HepG2 (cell line): ENCODE data around the gene KRT27. TPM values are rescaled to one million over a fixed set of nuclear protein-coding genes. Genes with fewer than 3 reads are reported as not detected.

Experiments used
- GATA4 ChIP-seq: sonication (generic); IDR thresholded peaks from 2 replicates; pipeline ENCODE4 v1.6.1; 2016; ENCODE audit warnings: antibody characterized with exemption, low read depth, borderline replicate concordance
- HDAC2 ChIP-seq: sonication (generic); formaldehyde crosslinking; IDR thresholded peaks from 2 replicates; pipeline ENCODE4 v1.4.0; 2020; ENCODE audit warnings: missing genetic modification reagents
- KAT8 ChIP-seq: IDR thresholded peaks from 2 replicates; pipeline ENCODE4 v1.6.1; 2016; ENCODE audit warnings: missing genetic modification reagents, missing compliant biosample characterization
- MYC ChIP-seq: sonication (generic); formaldehyde crosslinking; IDR thresholded peaks from 2 replicates; pipeline ENCODE4 v1.9.0; 2021; ENCODE audit warnings: missing genetic modification reagents, borderline replicate concordance
- PHF20 ChIP-seq: sonication (generic); formaldehyde crosslinking; IDR thresholded peaks from 2 replicates; pipeline ENCODE4 v1.5.0; 2020; ENCODE audit warnings: mild to moderate bottlenecking, missing genetic modification reagents
- RFXAP ChIP-seq: sonication (generic); formaldehyde crosslinking; IDR thresholded peaks from 2 replicates; pipeline ENCODE4 v1.4.0; 2020; ENCODE audit warnings: missing genetic modification reagents, borderline replicate concordance
- SAP130 ChIP-seq: IDR thresholded peaks from 2 replicates; pipeline ENCODE4 v1.6.1; 2016; ENCODE audit warnings: low read depth
- SMAD3 ChIP-seq: sonication (generic); formaldehyde crosslinking; IDR thresholded peaks from 2 replicates; pipeline ENCODE4 v1.4.0; 2020; ENCODE audit warnings: missing genetic modification reagents
- SMAD9 ChIP-seq: sonication (generic); formaldehyde crosslinking; IDR thresholded peaks from 2 replicates; pipeline ENCODE4 v1.5.1; 2020; ENCODE audit warnings: mild to moderate bottlenecking, missing genetic modification reagents
- TOPORS ChIP-seq: sonication (generic); formaldehyde crosslinking; IDR thresholded peaks from 2 replicates; pipeline ENCODE4 v1.8.0; 2023; ENCODE audit warnings: mild to moderate bottlenecking, missing genetic modification reagents
- TSC22D2 ChIP-seq: sonication (generic); formaldehyde crosslinking; IDR thresholded peaks from 2 replicates; pipeline ENCODE4 v1.5.1; 2020; ENCODE audit warnings: missing genetic modification reagents, mild to moderate bottlenecking, borderline replicate concordance
- YY1 ChIP-seq: IDR thresholded peaks from 2 replicates; pipeline ENCODE4 v1.6.1; 2011; ENCODE audit warnings: low read length, low read depth, moderate library complexity, mild to moderate bottlenecking; ENCODE audit not compliant: insufficient read depth, insufficient replicate concordance
- ZNF124 ChIP-seq: sonication (generic); formaldehyde crosslinking; IDR thresholded peaks from 2 replicates; pipeline ENCODE4 v1.4.0; 2020; ENCODE audit warnings: missing genetic modification reagents
- ZNF549 ChIP-seq: sonication (generic); formaldehyde crosslinking; IDR thresholded peaks from 2 replicates; pipeline ENCODE4 v1.5.0; 2020; ENCODE audit warnings: missing genetic modification reagents
- ZNF607 ChIP-seq: sonication (generic); formaldehyde crosslinking; IDR thresholded peaks from 2 replicates; pipeline ENCODE4 v1.5.1; 2020; ENCODE audit warnings: missing genetic modification reagents, mild to moderate bottlenecking, borderline replicate concordance
- ZSCAN9 ChIP-seq: IDR thresholded peaks from 2 replicates; pipeline ENCODE4 v1.6.1; 2016; ENCODE audit warnings: borderline replicate concordance
- polyA plus RNA-seq, 8 experiments: library from polyadenylated mRNA; depleted of rRNA in 3 of 8; stranded (reverse) in 7 of 8; unstranded in 1 of 8; fragments of >200 nt; fragmentation: Illumina TruSeq in 4 of 8; extraction: Trizol in 4 of 8; gene quantifications; 2 replicates each; pipeline versions ENCODE4 v1.2.1 to v1.2.3, GENCODE V29; 2011 to 2016; ENCODE audit warnings: low read depth in 4 of 8, missing spikeins in 1 of 8, mixed read lengths in 1 of 8; ENCODE audit not compliant: insufficient read depth in 1 of 8
- total RNA-seq, 5 experiments: library from RNA; depleted of rRNA; stranded (reverse); fragments of >200 nt; fragmentation: Illumina TruSeq; extraction: Trizol; gene quantifications; 2 replicates each; pipeline ENCODE4 v1.2.3, GENCODE V29; 2016; ENCODE audit warnings: low read depth in 1 of 5
- TF ChIP-seq, protein P1 (sequence below): sonication (generic); formaldehyde crosslinking; IDR thresholded peaks from 2 replicates; pipeline ENCODE4 v1.4.0; 2020; ENCODE audit warnings: mild to moderate bottlenecking, low read depth, missing genetic modification reagents
- TF ChIP-seq, protein P2 (sequence below): IDR thresholded peaks from 2 replicates; pipeline ENCODE4 v1.6.1; 2016; ENCODE audit warnings: missing compliant biosample characterization, missing genetic modification reagents, borderline replicate concordance
- TF ChIP-seq, protein P3 (sequence below): sonication (generic); formaldehyde crosslinking; IDR thresholded peaks from 2 replicates; pipeline ENCODE4 v1.5.1; 2020; ENCODE audit warnings: mild to moderate bottlenecking, missing genetic modification reagents, moderate library complexity
- TF ChIP-seq, protein P4 (sequence below): sonication (generic); formaldehyde crosslinking; IDR thresholded peaks from 2 replicates; pipeline ENCODE4 v1.4.0; 2020; ENCODE audit warnings: missing genetic modification reagents, borderline replicate concordance

KRT27 gene
- total and polyA plus RNA-seq, 2 of the 13 experiments (the other 11 are each of a cell fraction or from before 2014, with no cell fraction given), result not detected

DNA sequence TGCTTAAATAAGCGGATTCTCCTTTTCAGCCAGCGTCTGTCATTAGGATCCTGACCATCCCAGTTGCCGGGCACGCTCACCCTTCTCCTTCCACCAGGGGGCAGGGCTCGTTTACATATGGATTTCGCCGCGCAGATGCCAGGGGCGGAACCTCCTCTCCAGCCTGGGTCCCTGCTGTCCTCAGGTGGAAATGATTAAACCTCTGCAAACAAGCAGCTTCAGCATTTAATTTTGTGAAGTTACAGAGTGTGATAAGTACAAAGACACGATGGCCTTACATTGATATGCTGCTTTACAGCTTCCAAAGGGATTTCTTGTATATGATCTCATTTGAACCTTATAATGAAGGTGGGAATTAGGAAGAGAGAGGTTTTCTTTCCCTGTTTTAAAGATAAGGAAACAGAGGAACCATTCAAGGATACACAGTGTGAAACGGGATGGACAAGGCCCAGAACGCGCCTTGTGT, 21.3 kb upstream of the KRT27 start (continued):
- TF ChIP-seq, protein P1, sequence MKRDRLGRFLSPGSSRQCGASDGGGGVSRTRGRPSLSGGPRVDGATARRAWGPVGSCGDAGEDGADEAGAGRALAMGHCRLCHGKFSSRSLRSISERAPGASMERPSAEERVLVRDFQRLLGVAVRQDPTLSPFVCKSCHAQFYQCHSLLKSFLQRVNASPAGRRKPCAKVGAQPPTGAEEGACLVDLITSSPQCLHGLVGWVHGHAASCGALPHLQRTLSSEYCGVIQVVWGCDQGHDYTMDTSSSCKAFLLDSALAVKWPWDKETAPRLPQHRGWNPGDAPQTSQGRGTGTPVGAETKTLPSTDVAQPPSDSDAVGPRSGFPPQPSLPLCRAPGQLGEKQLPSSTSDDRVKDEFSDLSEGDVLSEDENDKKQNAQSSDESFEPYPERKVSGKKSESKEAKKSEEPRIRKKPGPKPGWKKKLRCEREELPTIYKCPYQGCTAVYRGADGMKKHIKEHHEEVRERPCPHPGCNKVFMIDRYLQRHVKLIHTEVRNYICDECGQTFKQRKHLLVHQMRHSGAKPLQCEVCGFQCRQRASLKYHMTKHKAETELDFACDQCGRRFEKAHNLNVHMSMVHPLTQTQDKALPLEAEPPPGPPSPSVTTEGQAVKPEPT (CRISPR knock-in tag), result no peak
- TF ChIP-seq YY1, result peak; percentile 47
- peak; percentile 84; the same call in 1 of the 2 replicates for TF ChIP-seq ZNF124
- no peak for TF ChIP-seq TSC22D2 (CRISPR knock-in tag)
- TF ChIP-seq KAT8, result 0 out of 2 replicates have a peak, but pooled peaks have one; percentile 45
- TF ChIP-seq ZSCAN9 (CRISPR knock-in tag), result peak; percentile 67; the same call in 1 of the 2 replicates
- TF ChIP-seq SMAD3 (CRISPR knock-in tag), result 0 out of 2 replicates have a peak, but pooled peaks have one; percentile 46
- TF ChIP-seq, protein P2, sequence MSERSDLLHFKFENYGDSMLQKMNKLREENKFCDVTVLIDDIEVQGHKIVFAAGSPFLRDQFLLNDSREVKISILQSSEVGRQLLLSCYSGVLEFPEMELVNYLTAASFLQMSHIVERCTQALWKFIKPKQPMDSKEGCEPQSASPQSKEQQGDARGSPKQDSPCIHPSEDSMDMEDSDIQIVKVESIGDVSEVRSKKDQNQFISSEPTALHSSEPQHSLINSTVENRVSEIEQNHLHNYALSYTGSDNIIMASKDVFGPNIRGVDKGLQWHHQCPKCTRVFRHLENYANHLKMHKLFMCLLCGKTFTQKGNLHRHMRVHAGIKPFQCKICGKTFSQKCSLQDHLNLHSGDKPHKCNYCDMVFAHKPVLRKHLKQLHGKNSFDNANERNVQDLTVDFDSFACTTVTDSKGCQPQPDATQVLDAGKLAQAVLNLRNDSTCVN (CRISPR knock-in tag), result peak; percentile 52; the same call in 1 of the 2 replicates
- no peak for TF ChIP-seq ZNF607 (CRISPR knock-in tag)
- TF ChIP-seq PHF20 (CRISPR knock-in tag), result no peak
- TF ChIP-seq, protein P3, sequence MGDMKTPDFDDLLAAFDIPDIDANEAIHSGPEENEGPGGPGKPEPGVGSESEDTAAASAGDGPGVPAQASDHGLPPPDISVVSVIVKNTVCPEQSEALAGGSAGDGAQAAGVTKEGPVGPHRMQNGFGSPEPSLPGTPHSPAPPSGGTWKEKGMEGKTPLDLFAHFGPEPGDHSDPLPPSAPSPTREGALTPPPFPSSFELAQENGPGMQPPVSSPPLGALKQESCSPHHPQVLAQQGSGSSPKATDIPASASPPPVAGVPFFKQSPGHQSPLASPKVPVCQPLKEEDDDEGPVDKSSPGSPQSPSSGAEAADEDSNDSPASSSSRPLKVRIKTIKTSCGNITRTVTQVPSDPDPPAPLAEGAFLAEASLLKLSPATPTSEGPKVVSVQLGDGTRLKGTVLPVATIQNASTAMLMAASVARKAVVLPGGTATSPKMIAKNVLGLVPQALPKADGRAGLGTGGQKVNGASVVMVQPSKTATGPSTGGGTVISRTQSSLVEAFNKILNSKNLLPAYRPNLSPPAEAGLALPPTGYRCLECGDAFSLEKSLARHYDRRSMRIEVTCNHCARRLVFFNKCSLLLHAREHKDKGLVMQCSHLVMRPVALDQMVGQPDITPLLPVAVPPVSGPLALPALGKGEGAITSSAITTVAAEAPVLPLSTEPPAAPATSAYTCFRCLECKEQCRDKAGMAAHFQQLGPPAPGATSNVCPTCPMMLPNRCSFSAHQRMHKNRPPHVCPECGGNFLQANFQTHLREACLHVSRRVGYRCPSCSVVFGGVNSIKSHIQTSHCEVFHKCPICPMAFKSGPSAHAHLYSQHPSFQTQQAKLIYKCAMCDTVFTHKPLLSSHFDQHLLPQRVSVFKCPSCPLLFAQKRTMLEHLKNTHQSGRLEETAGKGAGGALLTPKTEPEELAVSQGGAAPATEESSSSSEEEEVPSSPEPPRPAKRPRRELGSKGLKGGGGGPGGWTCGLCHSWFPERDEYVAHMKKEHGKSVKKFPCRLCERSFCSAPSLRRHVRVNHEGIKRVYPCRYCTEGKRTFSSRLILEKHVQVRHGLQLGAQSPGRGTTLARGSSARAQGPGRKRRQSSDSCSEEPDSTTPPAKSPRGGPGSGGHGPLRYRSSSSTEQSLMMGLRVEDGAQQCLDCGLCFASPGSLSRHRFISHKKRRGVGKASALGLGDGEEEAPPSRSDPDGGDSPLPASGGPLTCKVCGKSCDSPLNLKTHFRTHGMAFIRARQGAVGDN (CRISPR knock-in tag), result no peak
- TF ChIP-seq, protein P4, sequence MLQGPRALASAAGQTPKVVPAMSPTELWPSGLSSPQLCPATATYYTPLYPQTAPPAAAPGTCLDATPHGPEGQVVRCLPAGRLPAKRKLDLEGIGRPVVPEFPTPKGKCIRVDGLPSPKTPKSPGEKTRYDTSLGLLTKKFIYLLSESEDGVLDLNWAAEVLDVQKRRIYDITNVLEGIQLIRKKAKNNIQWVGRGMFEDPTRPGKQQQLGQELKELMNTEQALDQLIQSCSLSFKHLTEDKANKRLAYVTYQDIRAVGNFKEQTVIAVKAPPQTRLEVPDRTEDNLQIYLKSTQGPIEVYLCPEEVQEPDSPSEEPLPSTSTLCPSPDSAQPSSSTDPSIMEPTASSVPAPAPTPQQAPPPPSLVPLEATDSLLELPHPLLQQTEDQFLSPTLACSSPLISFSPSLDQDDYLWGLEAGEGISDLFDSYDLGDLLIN (CRISPR knock-in tag), result no peak
- TF ChIP-seq TOPORS (CRISPR knock-in tag), result no peak
- peak; percentile 30; the same call in 1 of the 2 replicates for TF ChIP-seq MYC (CRISPR knock-in tag)
- no peak for TF ChIP-seq GATA4
- TF ChIP-seq SMAD9 (CRISPR knock-in tag), result no peak
- TF ChIP-seq HDAC2 (CRISPR knock-in tag), result peak; percentile 36; the same call in 1 of the 2 replicates
- TF ChIP-seq RFXAP (CRISPR knock-in tag), result no peak
- TF ChIP-seq ZNF549 (CRISPR knock-in tag), result no peak
- peak; percentile 54; the same call in 1 of the 2 replicates for TF ChIP-seq SAP130 (CRISPR knock-in tag)
